GM12878 (cell line): ENCODE results near the gene FHOD3. TPM values are rescaled to one million over a fixed set of nuclear protein-coding genes. Genes with fewer than 3 reads are reported as not detected.

Experiments used
- ATAC-seq: fragments of 200-7000 bp; cut with Tn5 transposase; 3 replicates; pipeline ENCODE4 v1.9.1; 2020; ENCODE audit warnings: mild to moderate bottlenecking, moderate library complexity
- BruUV-seq: library from RNA; stranded (reverse); fragments of 400-500 nt; replicated peaks from 2 replicates; lab custom pipeline; 2021; lab: Mats Ljungman, UMichigan
- CTCF ChIA-PET: fragments of 300-600 bp; sonication (Branson Sonifier 250); formaldehyde crosslinking; extraction: SDS; loops from one replicate; lab custom pipeline; 2021; ENCODE audit warnings: inconsistent platforms; lab: Yijun Ruan, JAX
- POLR2A ChIA-PET: fragments of 350-600 bp; formaldehyde crosslinking; extraction: SDS; loops from one replicate; lab custom pipeline; 2021; ENCODE audit warnings: inconsistent platforms; lab: Charles Lee
- RAD21 ChIA-PET: fragments of 300-600 bp; sonication (Branson Sonifier 250); formaldehyde crosslinking; loops from one replicate; lab custom pipeline; 2023; ENCODE audit warnings: antibody characterized with exemption; ENCODE audit not compliant: unreplicated experiment; lab: Charles Lee
- SMC1A ChIA-PET: fragments of 300-600 bp; sonication (Branson Sonifier 250); formaldehyde crosslinking; loops from one replicate; lab custom pipeline; 2023; ENCODE audit not compliant: unreplicated experiment, uncharacterized antibody; lab: Charles Lee
- DNase-seq: peaks from one replicate; pipeline ENCODE4 v3.0.0-alpha.2; 2011; ENCODE audit warnings: low read depth, low spot score
- FAIRE-seq: peaks from 3 replicates; lab custom pipeline; 2011; peaks lifted over from hg19 to GRCh38; lab: Jason Lieb, UNC
- H2AFZ ChIP-seq: 2 replicates; pipeline ENCODE4 v1.6.0; 2011; ENCODE audit warnings: low read depth, low read length, control low read depth; ENCODE audit not compliant: control insufficient read depth
- H3K27ac ChIP-seq: 2 replicates; pipeline ENCODE4 v1.5.1; 2011; ENCODE audit warnings: control low read depth; ENCODE audit not compliant: control insufficient read depth, insufficient read depth
- H3K27me3 ChIP-seq, 2 experiments: replicated peaks in 1 of 2; 2 replicates each; pipeline versions ENCODE4 v1.6.0 to v1.6.1; 2011; ENCODE audit warnings: low read length in 1 of 2; ENCODE audit not compliant: control insufficient read depth in 2 of 2, insufficient read depth in 2 of 2
- H3K36me3 ChIP-seq, 2 experiments: 2 replicates each; pipeline ENCODE4 v1.5.1; 2011; ENCODE audit warnings: low read length in 1 of 2; ENCODE audit not compliant: control insufficient read depth in 2 of 2, insufficient read depth in 2 of 2
- H3K4me1 ChIP-seq: 2 replicates; pipeline ENCODE4 v1.6.1; 2011; ENCODE audit warnings: mild to moderate bottlenecking, low read length, moderate library complexity, mixed read lengths; ENCODE audit not compliant: control insufficient read depth, insufficient read depth
- H3K4me2 ChIP-seq: 2 replicates; pipeline ENCODE4 v1.6.0; 2011; ENCODE audit warnings: control low read depth; ENCODE audit not compliant: control insufficient read depth, insufficient read depth
- H3K4me3 ChIP-seq: fragments of 200-600 bp; sonication (generic); 2 replicates; pipeline ENCODE4 v1.5.1; 2016
- H3K79me2 ChIP-seq: 2 replicates; pipeline ENCODE4 v1.6.0; 2011; ENCODE audit warnings: low read length; ENCODE audit not compliant: control insufficient read depth, insufficient read depth
- H3K9ac ChIP-seq: 2 replicates; pipeline ENCODE4 v1.8.0; 2011; ENCODE audit warnings: low read length, control low read depth, mixed read lengths; ENCODE audit not compliant: control insufficient read depth, insufficient read depth
- H3K9me3 ChIP-seq: replicated peaks from 3 replicates; pipeline ENCODE4 v1.5.1; 2011; ENCODE audit warnings: mild to moderate bottlenecking, low read length; ENCODE audit not compliant: control insufficient read depth, insufficient read depth
- H4K20me1 ChIP-seq: 2 replicates; pipeline ENCODE4 v1.6.0; 2011; ENCODE audit not compliant: control insufficient read depth, insufficient read depth
- CBFB ChIP-seq: IDR thresholded peaks from 2 replicates; pipeline ENCODE4 v1.6.1; 2016; ENCODE audit warnings: antibody characterized with exemption, low read depth
- CREB1 ChIP-seq: IDR thresholded peaks from 2 replicates; pipeline ENCODE4 v1.6.1; 2012; ENCODE audit warnings: low read depth, mild to moderate bottlenecking, inconsistent platforms
- CREM ChIP-seq: IDR thresholded peaks from 2 replicates; pipeline ENCODE4 v1.6.1; 2014; ENCODE audit warnings: antibody characterized with exemption, low read depth
- EP300 ChIP-seq, 2 experiments: fragments of 150-350 bp in 1 of 2; IDR thresholded peaks; 2 replicates each; pipeline ENCODE4 v1.6.1; 2011 to 2012; ENCODE audit warnings: low read depth in 2 of 2, low read length in 2 of 2, borderline replicate concordance in 1 of 2, improper control_type of control experiment in 1 of 2, inconsistent platforms in 1 of 2; ENCODE audit not compliant: control insufficient read depth in 1 of 2
- IKZF1 ChIP-seq: fragments of 450-650 bp; conservative IDR thresholded peaks from 2 replicates; pipeline ENCODE4 v1.6.1; 2017; ENCODE audit warnings: antibody characterized with exemption, mild to moderate bottlenecking
- IRF5 ChIP-seq: fragments of 450-650 bp; IDR thresholded peaks from 2 replicates; pipeline ENCODE4 v1.6.1; 2017; ENCODE audit warnings: borderline replicate concordance
- KDM1A ChIP-seq: fragments of 200-600 bp; sonication (generic); IDR thresholded peaks from 2 replicates; pipeline ENCODE4 v1.6.1; 2016; ENCODE audit warnings: borderline replicate concordance
- LARP7 ChIP-seq: fragments of 450-650 bp; IDR thresholded peaks from 2 replicates; pipeline ENCODE4 v1.6.1; 2017; ENCODE audit warnings: mild to moderate bottlenecking
- NFXL1 ChIP-seq: fragments of 450-650 bp; IDR thresholded peaks from 2 replicates; pipeline ENCODE4 v1.6.1; 2017; ENCODE audit warnings: antibody characterized with exemption, mild to moderate bottlenecking, borderline replicate concordance
- POLR2AphosphoS5 ChIP-seq: IDR thresholded peaks from 2 replicates; pipeline ENCODE4 v1.6.1; 2011; ENCODE audit warnings: mild to moderate bottlenecking, low read length, inconsistent platforms
- RBBP5 ChIP-seq: fragments of 200-600 bp; sonication (generic); conservative IDR thresholded peaks from 2 replicates; pipeline ENCODE4 v1.6.1; 2016
- RUNX3 ChIP-seq: IDR thresholded peaks from 2 replicates; pipeline ENCODE4 v1.6.1; 2012; ENCODE audit warnings: low read length, inconsistent platforms
- SMARCA5 ChIP-seq: fragments of 450-650 bp; IDR thresholded peaks from 2 replicates; pipeline ENCODE4 v1.6.1; 2017; ENCODE audit warnings: mild to moderate bottlenecking
- STAT1 ChIP-seq: fragments of 450-650 bp; conservative IDR thresholded peaks from 2 replicates; pipeline ENCODE4 v1.6.1; 2014; ENCODE audit warnings: antibody characterized with exemption, mild to moderate bottlenecking
- TARDBP ChIP-seq: IDR thresholded peaks from 2 replicates; pipeline ENCODE4 v1.6.1; 2016; ENCODE audit warnings: borderline replicate concordance
- USF1 ChIP-seq: IDR thresholded peaks from 2 replicates; pipeline ENCODE4 v1.6.1; 2011; ENCODE audit warnings: borderline replicate concordance, low read depth, mild to moderate bottlenecking, moderate library complexity, mixed read lengths, low read length; ENCODE audit not compliant: insufficient read depth; ENCODE audit errors: extremely low read length
- WGBS: methylation state at CpG from one replicate; pipeline ENCODE4 v1.1.6; 2016; ENCODE audit warnings: low lambda C conversion rate; ENCODE audit not compliant: insufficient replicate concordance, insufficient coverage; ENCODE audit errors: missing lambda C conversion rate; 5-methylcytosine and 5-hydroxymethylcytosine counted together
- in situ Hi-C: fragments of 300-500 bp; cut with MboI; formaldehyde crosslinking; loops from 9 replicates; pipeline ENCODE4 v1.14.3; 2018; ENCODE audit warnings: mixed read lengths
- intact Hi-C: fragments of 100-400 bp; cut with micrococcal nuclease; formaldehyde crosslinking; loops from one replicate; pipeline ENCODE4 v1.14.2; 2022; ENCODE audit not compliant: unreplicated experiment
- polyA plus RNA-seq, 11 experiments: library from polyadenylated mRNA; depleted of rRNA in 4 of 11; unstranded in 6 of 11; stranded (reverse) in 5 of 11; fragments of >200 nt; fragmentation: Nextera tagmentation in 4 of 11; fragmentation: Illumina TruSeq in 1 of 11; extraction: Ambion mirVana in 4 of 11; extraction: Trizol in 1 of 11; gene quantifications; 1 replicate in 1 of 11; 2 replicates in 10 of 11; pipeline versions ENCODE4 v1.2.1 to v1.2.3, GENCODE V29; 2011 to 2016; ENCODE audit warnings: inconsistent platforms in 2 of 11, missing spikeins in 2 of 11, low read depth in 1 of 11
- total RNA-seq, 4 experiments: library from RNA; depleted of rRNA in 3 of 4; stranded (reverse); fragments of >200 nt in 3 of 4; fragmentation: Illumina TruSeq in 1 of 4; extraction: Trizol in 1 of 4; gene quantifications; 2 replicates each; pipeline versions ENCODE4 v1.2.1 to v1.2.3, GENCODE V29; 2013 to 2021

Gene FHOD3
- total and polyA plus RNA-seq, 10 of the 15 experiments (the other 5 are each of a cell fraction or from before 2014, with no cell fraction given) = 0.77 to 26.7 (median 10.4) TPM

- Histone ChIP-seq H4K20me1 (no peaks in the 10 kb centered on the region), H3K27me3 (no peaks in the 10 kb centered on the region), H3K4me3 (no peak overlapping the region), H3K79me2 (no peaks in the 10 kb centered on the region), H2AFZ (no peak overlapping the region), H3K4me1 (no peaks in the 10 kb centered on the region), H3K27ac (no peak overlapping the region), H3K9ac (no peak overlapping the region), H3K4me2 (no peak overlapping the region), H3K9me3 (no peaks in the 10 kb centered on the region), H3K36me3 (no peaks in the 10 kb centered on the region)
- ChIA-PET POLR2A (no interaction called here), RAD21 (no interaction called here), SMC1A (no interaction called here), CTCF (no interaction called here)
- ATAC-seq = no peak
- intact Hi-C loops = no loop called here
- no peak for DNase-seq
- in situ Hi-C loops = no loop called here
- no peak for FAIRE-seq
- 43% methylated on average over 6 of the region's 6 CpGs for WGBS
- no TSS peak for BruUV-seq
- TF ChIP-seq SMARCA5 (no peak), TARDBP (no peak), POLR2AphosphoS5 (no peak), LARP7 (no peak), CREB1 (no peak), CREM (no peak), NFXL1 (no peak), RUNX3 (no peak), CBFB (no peak)
These were observed 406.6 kb downstream of the FHOD3 start for GRCh38 chr18:36704156-36704555.

GRCh38 chr18:36706134-36706881 lies 408.8 kb downstream of the FHOD3 start:
- in situ Hi-C loops = no loop called here
- ChIA-PET RAD21 (no interaction called here), POLR2A (no interaction called here), CTCF (interaction anchor here (1.1 kb wide), 1 partner anchor 18 kb away, joined by 5 read pairs; no protein-coding TSS in a partner anchor), SMC1A (no interaction called here)
- Histone ChIP-seq H4K20me1 (no peaks in the 10 kb centered on the region), H3K4me3 (no peak overlapping the region), H3K9ac (no peak overlapping the region), H3K4me1 (no peaks in the 10 kb centered on the region), H2AFZ (no peak overlapping the region), H3K79me2 (no peaks in the 10 kb centered on the region), H3K36me3 (no peaks in the 10 kb centered on the region), H3K4me2 (no peak overlapping the region), H3K27me3 (no peaks in the 10 kb centered on the region), H3K27ac (no peak overlapping the region), H3K9me3 (no peaks in the 10 kb centered on the region)
- intact Hi-C loops = no loop called here
- FAIRE-seq (no peak), DNase-seq (no peak), ATAC-seq (no peak)
- 49% methylated on average over 8 of the region's 8 CpGs for WGBS
- BruUV-seq = no TSS peak
- no peak for TF ChIP-seq EP300 (IDR thresholded peaks at IDR 0.05; ENCODE audit: borderline replicate concordance in 1 of 2, control insufficient read depth in 1 of 2, low read depth in 2 of 2, low read length in 2 of 2)
- TF ChIP-seq KDM1A = no peak
- TF ChIP-seq STAT1 = no peak
- no peak for TF ChIP-seq RBBP5
- TF ChIP-seq IKZF1 = no peak
- no peak for TF ChIP-seq USF1
- TF ChIP-seq IRF5 = no peak
